Measurements from ENCODE around the gene ZMAT3.
"Not testable (repeated sequence)": the region's sequence is repeated elsewhere in the genome, so short reads cannot be mapped to it uniquely, and the experiment has no call there.

Gene ZMAT3

DNA sequence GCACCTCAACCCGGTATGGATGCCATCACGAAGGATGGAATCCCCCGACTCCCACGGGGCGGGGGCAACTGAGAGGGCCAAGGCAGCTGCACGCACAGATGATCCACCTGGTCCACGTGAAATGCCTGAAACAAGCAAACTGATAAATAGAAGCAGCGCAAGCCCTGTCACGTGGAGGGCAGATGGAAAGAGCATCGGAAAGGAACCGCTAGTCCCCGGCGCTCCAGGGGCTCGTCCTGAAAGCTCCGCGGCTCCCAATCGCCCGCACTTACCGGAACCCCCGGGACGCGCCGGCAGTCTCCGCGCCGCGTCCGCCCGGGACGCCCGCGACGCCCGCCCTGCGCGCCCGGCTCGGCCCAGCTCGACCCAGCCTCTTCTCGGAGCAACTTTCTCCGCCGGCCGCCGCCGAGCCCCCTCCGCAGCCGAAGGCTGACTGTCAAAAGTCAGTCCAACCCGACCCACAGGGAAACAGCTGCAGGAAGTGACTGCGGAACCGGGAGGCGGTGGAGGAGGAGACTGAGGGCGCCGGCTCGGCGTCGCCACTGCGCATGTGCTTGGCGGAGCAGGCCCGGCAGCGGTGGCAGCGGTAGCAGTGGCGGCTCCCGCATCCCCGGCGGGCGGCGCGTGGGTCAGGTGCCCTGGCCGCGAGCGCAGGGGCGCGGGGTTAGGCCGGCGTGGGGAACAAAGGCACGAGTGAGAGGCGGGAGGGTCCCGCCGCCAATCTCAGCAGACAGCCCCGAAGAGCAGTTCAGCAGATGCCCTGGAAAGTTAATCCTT is at the start of gene ZMAT3:
Gene ZMAT3 (minus strand): TSS at position 487 of the 777 bp plus-strand sequence. CDS start 4,057 bp downstream, outside the sequence.
- peak; percentile 96 for DNase-seq (ENCODE audit: low spot score)

DNA sequence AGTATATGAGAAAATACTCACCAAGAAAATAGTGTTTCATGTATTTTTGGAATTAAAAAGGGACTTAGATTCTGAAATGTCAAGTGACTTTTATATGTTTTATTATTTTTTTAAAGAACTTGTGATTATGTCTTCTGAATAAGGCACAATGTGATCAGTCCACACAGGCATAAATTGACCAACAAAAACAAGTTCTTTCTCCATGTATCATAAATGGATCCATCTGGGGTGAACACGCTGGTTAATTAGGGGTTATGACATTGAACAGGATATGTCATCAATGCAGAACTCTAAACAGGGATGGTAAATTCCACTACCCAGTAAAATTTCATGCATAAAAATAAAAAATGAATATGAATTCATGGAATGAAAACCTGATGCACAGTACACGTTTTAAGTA is 45.2 kb upstream of the ZMAT3 start:
- DNase-seq (ENCODE audit: low spot score), result no peak

GRCh38 chr3:179115444-179115843 is 43.8 kb upstream of the ZMAT3 start:
- not testable (repeated sequence) for DNase-seq (ENCODE audit: low spot score)

- DNase-seq (ENCODE audit: low spot score), result no peak
Observed at GRCh38 chr3:179113903-179114302, 42.3 kb upstream of the ZMAT3 start.

- no peak for DNase-seq (ENCODE audit: low spot score)
Observed at GRCh38 chr3:179108086-179108485, 36.5 kb upstream of the ZMAT3 start.

- DNase-seq (ENCODE audit: low spot score), result no peak
Observed at GRCh38 chr3:179107617-179108016, 36.0 kb upstream of the ZMAT3 start.

GRCh38 chr3:179105881-179106280 is 34.3 kb upstream of the ZMAT3 start:
- no peak for DNase-seq (ENCODE audit: low spot score)

GRCh38 chr3:179100652-179101051 is 29.0 kb upstream of the ZMAT3 start:
- DNase-seq (ENCODE audit: low spot score), result no peak

- no peak for DNase-seq (ENCODE audit: low spot score)
Observed at GRCh38 chr3:179098388-179099077, 26.9 kb upstream of the ZMAT3 start.

DNA sequence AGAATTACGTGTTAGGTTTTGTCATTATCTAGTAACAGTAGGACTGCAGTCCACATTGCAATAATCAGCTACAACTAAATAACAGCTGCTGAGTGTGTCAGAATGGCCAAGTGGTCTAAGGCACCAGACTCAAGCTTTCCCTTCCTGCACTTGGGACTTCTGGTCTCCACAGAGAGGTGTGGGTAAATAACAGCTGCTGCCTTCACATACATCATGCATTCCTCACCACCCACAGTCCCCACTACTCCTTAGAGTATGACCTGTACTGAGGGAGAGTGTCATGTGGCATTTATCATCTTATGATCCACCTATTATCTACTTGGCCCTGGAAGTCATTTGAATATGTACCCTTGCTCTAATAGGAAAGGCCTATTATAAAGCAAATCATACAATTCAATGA is 22.2 kb upstream of the ZMAT3 start:
- peak; percentile 22 for DNase-seq (ENCODE audit: low spot score)

GRCh38 chr3:179091113-179091512 is 19.5 kb upstream of the ZMAT3 start:
- no peak for DNase-seq (ENCODE audit: low spot score)

DNA sequence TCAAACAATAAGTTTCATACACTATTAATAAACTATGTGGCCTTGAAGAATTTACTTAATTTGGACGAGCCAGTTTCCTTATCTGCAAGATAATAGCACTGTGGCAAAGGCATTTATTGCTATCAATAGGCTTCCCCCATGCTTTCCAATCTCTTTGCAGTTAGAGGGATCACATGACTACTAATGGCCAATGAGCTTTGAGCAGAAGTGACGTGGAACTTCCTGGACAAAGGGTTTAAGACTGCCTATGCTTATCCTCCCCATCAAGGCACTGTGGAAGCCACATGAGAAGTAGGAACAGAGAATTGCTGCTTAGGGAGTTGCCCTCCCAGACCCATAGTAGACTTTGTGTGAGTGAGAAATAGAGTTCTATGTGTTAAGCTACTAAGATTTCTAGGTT is 16.7 kb upstream of the ZMAT3 start:
- DNase-seq (ENCODE audit: low spot score), result no peak

DNA sequence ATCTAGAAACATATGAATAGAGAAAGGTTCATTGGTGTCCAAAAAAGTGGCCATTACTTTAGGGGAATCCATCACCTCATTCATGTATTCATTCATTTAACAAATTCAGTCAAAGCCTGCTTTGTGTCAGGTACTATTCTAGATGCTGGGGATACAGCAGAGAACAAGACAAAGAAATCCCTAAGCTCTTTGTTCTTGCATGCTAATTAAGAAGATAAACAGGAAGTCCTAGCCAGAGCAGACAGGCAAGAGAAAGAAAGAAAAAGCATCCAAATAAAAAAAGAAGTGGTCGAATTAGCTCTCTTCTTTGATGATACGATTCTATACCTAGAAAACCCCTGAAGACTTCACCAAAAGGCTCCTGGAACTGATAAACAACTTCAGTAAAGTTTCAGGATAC is 12.4 kb upstream of the ZMAT3 start:
- DNase-seq (ENCODE audit: low spot score), result no peak

DNA sequence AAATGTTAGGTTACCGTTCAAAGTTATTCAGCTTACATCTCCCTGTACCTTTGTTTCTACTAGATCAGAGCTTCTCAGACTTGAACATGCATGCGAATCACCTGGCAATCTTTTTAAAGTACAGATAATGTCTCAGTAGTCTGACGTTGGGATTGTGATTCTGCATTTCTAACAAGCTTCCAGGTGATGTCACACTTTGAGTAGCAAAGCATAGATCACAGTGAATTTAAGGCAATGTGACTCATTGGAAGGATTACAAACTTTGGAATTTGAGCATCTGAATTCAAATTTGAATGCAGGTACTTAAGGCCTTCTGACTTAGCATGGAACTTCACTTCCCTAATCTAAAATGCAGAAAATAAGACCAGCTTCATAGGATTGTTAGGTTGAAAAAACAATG is 10.8 kb upstream of the ZMAT3 start:
- no peak for DNase-seq (ENCODE audit: low spot score)

DNA sequence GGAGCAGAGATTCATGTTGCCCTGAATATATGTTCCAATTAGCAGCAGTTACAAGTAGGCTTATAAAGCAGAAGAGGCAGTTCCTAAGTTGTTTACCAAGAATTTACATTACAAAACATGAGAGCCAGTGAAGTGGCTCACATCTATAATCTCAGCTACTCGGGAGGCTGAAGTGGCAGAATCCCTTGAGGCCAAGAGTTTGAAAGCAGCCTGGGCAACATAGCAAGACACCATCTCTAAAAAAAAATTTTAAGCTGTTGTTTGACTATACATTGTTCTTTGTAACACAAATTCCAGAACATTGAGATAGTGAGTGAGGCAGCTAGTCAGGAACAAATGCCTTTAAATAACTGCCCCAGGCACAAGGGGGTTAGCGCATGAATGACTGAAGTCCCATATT is 10.3 kb upstream of the ZMAT3 start:
- DNase-seq (ENCODE audit: low spot score), result no peak

GRCh38 chr3:179079537-179079936 is 7.9 kb upstream of the ZMAT3 start:
- no peak for DNase-seq (ENCODE audit: low spot score)

DNA sequence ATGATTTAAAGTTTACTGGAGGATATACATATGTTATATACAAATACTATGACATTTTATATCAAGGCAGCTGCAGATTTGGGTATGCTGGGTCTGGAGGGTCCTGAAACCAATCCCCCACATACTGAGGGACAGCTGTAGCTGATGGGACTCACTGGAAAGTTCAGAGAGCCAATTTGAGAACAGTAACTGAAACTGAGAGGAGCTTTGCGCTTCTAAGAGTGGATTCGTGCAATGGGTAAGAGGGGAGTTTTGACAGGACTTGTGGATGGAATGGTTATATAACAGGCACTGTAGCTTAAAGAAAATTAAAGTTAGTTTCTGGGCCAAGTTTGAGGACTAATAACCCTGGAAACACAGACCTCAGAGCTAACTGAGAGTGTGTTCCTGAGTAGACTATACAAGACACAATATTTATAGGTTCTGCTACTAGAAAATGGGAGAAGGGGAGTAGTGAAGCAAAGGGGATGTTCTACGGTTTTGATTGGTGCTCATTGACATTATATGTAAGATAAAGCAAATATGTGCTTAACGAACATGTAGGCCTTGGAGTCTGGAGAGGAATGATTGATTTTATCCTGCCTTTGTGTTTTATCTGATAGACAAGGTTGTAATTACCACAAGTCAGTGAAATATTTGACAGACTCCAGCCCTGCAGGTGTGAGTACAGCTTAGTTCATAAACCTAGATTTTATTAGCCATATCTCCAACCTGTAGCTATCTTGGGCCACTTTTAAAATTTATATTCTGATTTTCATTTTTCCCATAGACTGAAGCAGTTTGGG is 4.8 kb upstream of the ZMAT3 start:
- no peak for DNase-seq (ENCODE audit: low spot score)

GRCh38 chr3:179074656-179075055 is 3.0 kb upstream of the ZMAT3 start:
- no peak for DNase-seq (ENCODE audit: low spot score)

GRCh38 chr3:179073816-179074215 is 2.2 kb upstream of the ZMAT3 start:
- DNase-seq (ENCODE audit: low spot score), result no peak

GRCh38 chr3:179072100-179072438 is 460 bp upstream of the ZMAT3 start:
- DNase-seq (ENCODE audit: low spot score), result no peak

DNA sequence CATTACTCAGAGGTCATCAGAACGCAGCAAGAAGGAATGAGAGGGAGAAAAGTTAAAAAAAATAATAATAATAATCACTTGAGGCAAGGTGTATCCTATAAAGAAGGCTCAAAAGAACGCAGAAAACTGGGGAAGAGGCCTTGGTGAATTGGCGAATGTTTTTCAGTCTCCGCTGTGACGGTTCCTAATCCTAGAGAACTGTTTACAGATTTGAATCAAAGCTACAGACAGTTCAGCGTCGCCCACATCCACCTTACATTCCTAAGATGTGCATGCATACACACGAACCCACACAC is 634 bp downstream of the ZMAT3 start:
- no peak for DNase-seq (ENCODE audit: low spot score)

GRCh38 chr3:179069762-179070390 is 1.7 kb downstream of the ZMAT3 start:
- DNase-seq (ENCODE audit: low spot score), result no peak
